Measurements from ENCODE around the gene ZRANB2. TPM values are rescaled to one million over a fixed set of nuclear protein-coding genes. Genes with fewer than 3 reads are reported as not detected.

ZRANB2 gene
- polyA plus RNA-seq, 1 donor: 87.0 TPM

DNA sequence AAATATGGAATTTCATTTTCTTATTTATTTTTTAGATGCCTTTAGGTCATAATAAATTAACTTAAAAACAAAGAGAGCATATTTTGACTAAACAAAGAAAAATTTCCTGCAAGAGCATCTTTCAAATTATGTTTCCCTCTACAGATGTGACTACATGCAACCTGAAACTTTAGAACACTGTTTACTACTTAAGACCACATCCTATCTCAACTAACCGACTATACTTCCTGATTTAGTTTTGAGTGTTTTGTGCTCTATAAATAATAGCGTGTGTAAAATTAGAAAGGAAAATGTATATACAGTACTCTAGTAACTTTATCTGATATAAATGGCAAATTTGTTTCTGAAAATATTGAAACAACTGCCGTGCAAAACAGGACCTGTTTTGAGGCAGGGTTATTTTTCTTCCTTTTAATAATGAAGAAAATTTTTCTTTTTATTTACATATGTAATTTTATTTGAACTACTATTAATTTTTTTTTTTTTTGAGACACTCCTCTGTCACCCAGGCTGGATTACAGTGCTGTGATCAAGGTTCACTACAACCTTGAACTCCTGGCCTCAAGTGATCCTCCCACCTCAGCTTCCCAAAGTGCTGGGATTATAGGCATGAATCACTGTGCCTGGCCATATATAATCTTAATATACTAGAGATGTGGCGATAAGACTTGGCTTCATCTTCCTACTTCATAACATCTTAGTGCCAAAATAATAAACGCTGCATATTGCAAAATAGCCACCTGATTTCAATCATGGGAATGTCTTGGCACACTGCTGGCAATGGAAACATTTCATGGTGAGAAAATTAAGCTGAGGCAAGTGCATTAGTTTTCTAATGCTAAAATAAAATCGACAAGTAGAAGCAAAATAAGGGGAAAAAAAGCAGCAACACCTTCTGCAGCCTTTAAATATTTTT, 12.3 kb downstream of the ZRANB2 start:
- DNase-seq: no peak

- no peak for DNase-seq
These were observed 26.0 kb downstream of the ZRANB2 start for GRCh38 chr1:71054791-71055190.

DNA sequence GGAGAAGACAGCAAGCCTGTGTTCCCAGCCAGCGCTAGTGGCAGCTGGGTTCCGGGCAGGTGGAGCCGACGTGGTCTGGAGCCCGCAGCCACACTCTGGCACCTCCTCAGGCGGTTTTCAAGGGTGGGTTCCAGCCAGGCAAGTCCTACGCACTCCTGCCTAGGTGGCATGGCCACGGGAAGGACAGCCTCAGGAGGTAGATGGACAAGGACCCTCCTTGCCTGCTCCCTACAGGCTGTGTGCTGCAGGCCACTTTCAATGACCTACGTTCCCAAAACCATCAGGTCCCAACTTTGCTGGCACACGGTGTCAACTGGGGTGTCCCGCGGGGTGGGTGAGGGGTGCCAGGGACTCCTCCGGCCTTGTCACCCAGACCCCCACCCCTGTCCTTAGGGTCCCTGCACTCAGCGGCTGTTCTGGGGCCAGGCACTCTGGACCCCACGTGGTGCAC, 26.5 kb downstream of the ZRANB2 start:
- DNase-seq: no peak

- DNase-seq: no peak
These were observed 27.1 kb downstream of the ZRANB2 start for GRCh38 chr1:71053758-71054157.

GRCh38 chr1:71053146-71053545, 27.7 kb downstream of the ZRANB2 start:
- DNase-seq: no peak

DNA sequence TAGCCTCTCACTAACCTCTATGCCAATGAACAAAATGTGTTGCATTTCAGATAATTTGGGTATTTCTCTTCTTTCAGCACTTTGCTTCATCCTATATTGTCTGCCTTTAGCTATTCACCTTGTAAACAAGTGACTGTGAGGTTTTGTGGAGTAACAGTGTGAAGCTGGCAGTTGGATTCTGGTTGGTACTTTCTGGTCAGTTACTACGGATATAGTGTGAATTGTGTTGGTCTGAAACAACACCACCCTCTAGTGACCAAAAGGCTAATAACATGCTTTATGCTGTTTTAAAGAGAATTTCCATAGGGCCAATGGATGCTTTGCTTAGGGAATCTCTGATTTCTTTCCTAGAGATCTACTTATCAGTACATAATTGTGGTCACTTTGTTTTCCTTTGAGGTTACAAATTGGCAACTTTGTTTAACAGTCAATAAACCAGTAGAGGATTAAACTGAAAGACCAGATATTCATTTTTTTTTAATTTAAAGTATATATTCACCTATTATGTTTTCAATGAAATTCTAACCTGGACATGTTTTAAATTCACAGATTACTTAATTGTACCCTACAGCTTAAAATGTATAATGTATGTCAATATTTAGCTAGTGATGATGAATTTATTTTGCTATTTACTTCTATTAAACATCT, 30.8 kb downstream of the ZRANB2 start:
- DNase-seq: peak; percentile 75

DNA sequence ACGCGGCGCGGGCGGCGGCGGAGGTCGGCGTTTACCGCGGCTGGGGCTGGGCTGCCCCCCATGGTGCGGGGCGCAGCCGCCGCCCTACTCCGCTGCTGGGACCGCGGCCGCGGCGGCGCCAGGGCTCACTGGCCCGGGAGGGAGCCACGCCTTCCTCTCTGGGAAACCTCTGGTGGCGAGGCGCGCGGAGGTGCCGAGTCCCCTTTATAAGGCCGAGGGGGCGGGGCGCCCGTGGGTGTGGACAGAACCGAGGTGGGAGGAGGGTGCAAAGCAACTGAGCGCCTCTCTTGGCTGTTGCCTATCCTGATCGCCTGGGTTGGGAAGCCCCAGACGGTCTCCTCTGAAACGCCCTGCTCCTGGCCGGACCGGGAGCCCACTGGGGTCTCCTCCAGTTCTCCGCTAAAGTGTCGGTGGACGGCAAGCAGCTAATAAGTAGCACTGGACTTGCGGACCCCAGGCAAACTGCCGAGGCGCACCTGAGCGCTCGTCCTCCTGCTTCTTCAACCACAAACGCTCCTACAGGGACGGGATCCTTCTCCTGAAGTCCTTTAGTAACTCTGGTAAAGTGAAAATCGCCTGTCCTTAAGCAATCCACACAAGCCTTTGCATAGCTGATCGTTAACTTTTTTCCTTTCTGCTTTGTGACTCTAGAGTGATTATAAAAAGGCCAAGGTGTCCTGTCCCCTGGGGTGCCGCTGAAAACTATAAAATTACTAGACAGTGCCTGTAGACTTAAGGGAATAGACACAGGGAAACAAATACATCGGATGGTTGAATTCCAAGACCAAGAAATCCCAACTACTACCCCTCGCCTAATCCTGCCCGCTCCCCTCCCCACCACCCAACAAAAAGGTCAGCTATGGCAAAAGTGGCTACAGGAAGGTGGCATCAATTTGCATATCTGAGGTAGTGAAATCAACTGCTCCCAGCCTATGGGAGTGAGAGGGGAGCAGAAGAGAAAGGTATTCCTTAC, 32.9 kb downstream of the ZRANB2 start, which contains the start of gene PTGER3:
PTGER3 (minus strand) TSS at position 182 of the 973 bp plus-strand sequence. CDS start 239 bp downstream, outside the sequence.
- DNase-seq: no peak

DNA sequence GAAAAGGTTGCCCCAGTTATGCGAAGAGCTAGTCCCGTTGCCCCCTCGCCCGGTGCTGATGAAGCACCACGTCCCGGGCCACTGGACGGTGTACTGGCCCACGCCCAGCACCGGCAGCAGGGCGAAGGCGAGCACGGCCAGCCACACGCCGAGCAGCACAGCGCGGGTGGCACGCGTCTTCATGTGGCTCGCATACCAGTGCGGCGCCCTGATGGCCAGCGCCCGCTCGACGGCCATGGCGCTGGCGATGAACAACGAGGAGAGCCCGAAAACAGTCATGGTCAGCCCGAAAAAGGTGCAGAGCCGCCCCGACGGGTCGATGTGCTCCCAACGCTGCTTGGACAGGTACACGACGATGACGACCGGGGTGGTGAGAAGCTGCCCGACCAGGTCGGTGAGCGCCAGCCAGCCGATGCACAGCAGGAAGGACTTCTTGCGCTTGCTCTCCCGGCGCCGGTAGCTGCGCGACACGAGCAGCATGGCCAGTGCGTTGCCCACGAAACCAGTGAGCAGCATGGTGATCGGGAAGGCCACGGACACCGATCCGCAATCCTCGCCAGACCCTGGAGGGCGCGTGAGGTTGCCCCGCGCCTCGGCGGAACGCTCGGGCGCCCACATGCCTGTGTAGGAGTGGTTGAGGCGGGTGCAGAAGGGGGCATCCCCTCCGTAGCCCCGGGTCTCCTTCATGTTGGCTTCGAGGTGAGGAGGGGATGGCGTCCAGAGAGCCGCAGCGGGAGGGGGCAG, 33.8 kb downstream of the ZRANB2 start:
- no peak for DNase-seq

GRCh38 chr1:71045463-71046028, 35.3 kb downstream of the ZRANB2 start:
- no peak for DNase-seq

DNA sequence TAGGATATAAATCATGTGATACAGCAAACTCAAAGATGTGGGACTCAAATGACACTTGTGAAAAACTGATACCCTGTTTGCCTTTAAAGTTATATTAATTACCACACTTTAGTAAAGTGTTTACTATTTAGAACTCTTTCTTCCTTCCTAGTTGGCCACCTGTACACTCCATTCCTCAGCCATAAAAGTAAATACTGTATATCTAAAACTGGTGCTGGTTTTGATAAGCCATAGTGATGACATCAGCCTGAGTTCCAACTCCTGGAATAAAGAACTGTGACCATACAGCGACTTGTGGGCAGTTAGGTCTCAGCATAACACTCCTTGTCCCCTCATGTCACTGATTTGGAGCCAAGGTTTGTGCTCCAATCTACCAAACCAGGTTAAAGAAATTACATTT, 36.0 kb downstream of the ZRANB2 start:
- DNase-seq: no peak

- no peak for DNase-seq
These were observed 37.8 kb downstream of the ZRANB2 start for GRCh38 chr1:71043065-71043464.

DNA sequence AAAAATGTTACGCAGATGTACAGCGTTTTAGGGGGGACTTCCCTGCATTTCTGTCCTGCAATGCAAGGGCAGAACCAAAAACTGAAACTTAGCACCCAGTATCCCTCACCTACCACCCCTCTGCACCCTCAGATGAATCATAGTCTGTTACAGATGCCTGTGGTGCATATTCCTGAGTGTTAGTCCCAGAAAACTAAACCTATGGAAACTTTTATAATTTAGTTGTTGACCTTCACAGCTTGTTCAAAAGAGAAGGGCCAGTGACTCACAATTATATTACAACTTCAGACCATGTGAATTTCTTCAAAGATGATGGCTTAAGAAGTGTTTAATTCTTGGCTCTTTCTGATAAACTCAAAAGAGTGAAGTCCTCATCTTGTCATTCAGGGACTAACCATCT, 39.0 kb downstream of the ZRANB2 start:
- no peak for DNase-seq

- no peak for DNase-seq
These were observed 41.1 kb downstream of the ZRANB2 start for GRCh38 chr1:71039661-71040262.

GRCh38 chr1:71038942-71039341, 41.9 kb downstream of the ZRANB2 start:
- no peak for DNase-seq

GRCh38 chr1:71037829-71038620, 42.8 kb downstream of the ZRANB2 start:
- DNase-seq: no peak

DNA sequence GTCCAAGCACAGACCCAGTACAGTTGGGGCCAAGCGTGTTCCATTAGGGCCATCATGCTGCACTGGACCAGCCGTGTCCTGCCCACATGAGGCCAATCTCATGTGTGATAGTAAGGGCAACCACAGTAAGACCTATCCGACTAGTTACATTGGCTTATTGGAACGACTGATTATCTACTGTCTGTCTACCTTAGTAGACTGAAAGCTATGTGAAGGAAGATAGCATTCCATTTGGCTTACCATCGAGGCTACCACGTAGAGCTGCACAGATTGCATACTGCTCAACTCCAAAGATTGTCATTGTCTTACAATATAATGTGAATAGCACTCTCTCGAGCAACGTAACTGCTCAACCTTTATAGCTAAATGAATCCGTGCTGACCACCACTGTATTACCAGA, 43.8 kb downstream of the ZRANB2 start:
- no peak for DNase-seq

DNA sequence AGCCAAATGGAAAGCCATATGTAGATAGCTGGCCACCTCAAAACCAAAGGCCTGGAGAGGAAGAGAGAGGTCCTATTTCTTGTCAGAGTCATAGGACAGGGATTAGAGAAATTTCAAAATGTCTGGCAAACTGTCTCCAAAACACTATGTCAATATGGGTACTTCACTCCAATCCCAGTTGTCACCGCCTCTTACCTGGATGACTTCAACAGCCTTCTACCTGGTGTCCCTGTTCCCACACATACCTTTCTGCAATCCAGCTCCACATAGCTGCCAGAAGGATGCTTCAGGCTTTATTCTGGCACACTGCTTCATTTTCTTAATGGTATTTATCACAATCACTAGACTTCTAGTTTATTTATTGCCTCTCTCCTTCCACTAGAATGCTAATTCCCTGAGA, 47.7 kb downstream of the ZRANB2 start:
- DNase-seq: no peak

GRCh38 chr1:71031426-71031825, 49.4 kb downstream of the ZRANB2 start:
- no peak for DNase-seq

GRCh38 chr1:71030026-71030425, 50.8 kb downstream of the ZRANB2 start:
- DNase-seq: no peak

GRCh38 chr1:71028981-71029380, 51.9 kb downstream of the ZRANB2 start:
- DNase-seq: no peak
